A549 treated with RU486 at 1 μM for 4 hours (cell line): ENCODE data around the gene ZNF484. TPM values are rescaled to one million over a fixed set of nuclear protein-coding genes. Genes with fewer than 3 reads are reported as not detected.

Experiments
- total RNA-seq: library from RNA; stranded (reverse); fragments of 200-300 nt; extraction: Qiagen RNA extraction; gene quantifications from 5 replicates; pipeline ENCODE4 v1.2.3, GENCODE V29; 2022; ENCODE audit warnings: low read depth

ZNF484 gene
- total RNA-seq: 1.4 to 3.3 TPM (median 2.0 TPM) in 5 replicates

DNA sequence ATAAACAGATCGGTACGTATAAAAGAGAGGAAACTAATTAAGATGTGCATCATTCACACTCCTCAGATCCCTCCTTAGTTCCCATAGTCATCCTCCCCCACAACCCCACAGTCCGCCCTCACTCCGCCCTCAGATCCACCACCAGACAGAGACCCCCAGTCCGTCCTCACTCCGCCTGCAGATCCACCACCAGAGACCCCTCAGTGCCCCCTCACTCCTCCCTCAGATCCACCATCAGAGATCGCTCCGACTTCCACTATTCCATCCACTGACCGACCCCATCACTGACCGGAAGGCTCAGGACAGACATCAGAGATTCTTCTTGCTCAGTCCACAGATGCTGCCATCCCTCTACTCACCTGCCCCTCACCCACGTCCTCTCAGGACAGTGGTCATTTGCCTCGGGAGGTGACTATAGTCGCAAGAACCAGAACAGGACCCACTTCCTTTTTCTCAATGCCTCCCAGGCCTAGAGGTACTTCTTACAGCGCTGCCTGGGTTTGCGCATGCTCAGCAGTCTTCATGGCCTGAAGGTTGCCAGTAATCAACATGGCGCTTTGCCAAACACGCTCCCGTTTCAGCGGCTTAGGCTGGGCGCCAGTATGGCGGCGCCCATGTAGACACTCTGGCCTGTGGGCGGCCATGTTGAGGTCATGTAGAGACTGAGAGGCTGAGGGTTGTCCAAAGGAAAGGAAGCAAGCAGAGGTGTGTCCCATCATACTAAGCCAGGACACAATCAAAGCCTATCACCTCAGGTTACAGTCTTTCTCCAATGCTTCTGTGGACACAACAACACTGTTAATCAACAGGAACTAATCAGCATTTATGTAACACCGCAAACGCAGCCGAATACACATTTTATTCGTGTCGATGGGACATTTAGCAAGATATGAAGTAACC lies at the start of gene ZNF484:
ZNF484 (minus strand) TSS at position 508 of the 900 bp plus-strand sequence. CDS start 3,009 bp downstream, outside the sequence.

Other genes with a start within 250 kb of the ZNF484 start
- gene IPPK, start 207.9 kb downstream of the ZNF484 start, total RNA-seq: 12.3 to 16.3 TPM (median 12.9 TPM) in 5 replicates
- 23.4 to 35.0 TPM (median 33.8 TPM) in 5 replicates for gene BICD2, start 113.2 kb downstream of the ZNF484 start, total RNA-seq
- gene FGD3, start 69.5 kb upstream of the ZNF484 start, total RNA-seq: 0.09 to 0.24 TPM (median 0.18 TPM) in 5 replicates
- 0.32 to 0.71 TPM (median 0.53 TPM) in 5 replicates for gene SUSD3, start 180.7 kb upstream of the ZNF484 start, total RNA-seq
- gene CARD19, start 218.2 kb upstream of the ZNF484 start, total RNA-seq: 47.7 to 65.7 TPM (median 63.9 TPM) in 5 replicates